Tibial nerve (tissue), 3 donors: ENCODE measurements around the gene CYB561A3.

Experiments used
- CTCF ChIP-seq, 5 experiments: fragments of 200-600 bp in 3 of 5; fragments of 450-650 bp in 2 of 5; sonication (generic) in 3 of 5; IDR thresholded peaks; one replicate each; pipeline ENCODE4 v1.5.1; 2016 to 2019; ENCODE audit warnings: antibody characterized with exemption in 5 of 5, mild to moderate bottlenecking in 3 of 5, moderate library complexity in 2 of 5
- POLR2A ChIP-seq, 2 donors: fragments of 450-650 bp; IDR thresholded peaks; one replicate each; pipeline ENCODE4 v1.6.1; 2017; ENCODE audit warnings: antibody characterized with exemption in 2 of 2, mild to moderate bottlenecking in 2 of 2, moderate library complexity in 2 of 2

GRCh38 chr11:61332797-61333549 lies 28.7 kb downstream of the CYB561A3 start, which contains the start of the genes DDB1 and TKFC:
- TF ChIP-seq CTCF (IDR thresholded peaks at IDR 0.05) (peak in 2 of 5 experiments; percentile 39 to 50), POLR2A (IDR thresholded peaks at IDR 0.05) (peak; percentile 59 to 82)
